ENCODE results near the gene SLC30A3. TPM values are rescaled to one million over a fixed set of nuclear protein-coding genes. Genes with fewer than 3 reads are reported as not detected.

Gene SLC30A3
- total and polyA plus RNA-seq, 2 of the 13 experiments (the other 11 are each of a cell fraction or from before 2014, with no cell fraction given), result 0.38 to 0.79 TPM

GRCh38 chr2:27303093-27304025, 40.5 kb upstream of the SLC30A3 start (continued):
- TF ChIP-seq HNRNPLL (IDR thresholded peaks at IDR 0.05; ENCODE audit: low read depth, low read length, poor library complexity, severe bottlenecking) (no peak), NBN (conservative IDR thresholded peaks at IDR 0.05) (no peak), HOMEZ (CRISPR knock-in tag; IDR thresholded peaks at IDR 0.05; ENCODE audit: low read depth) (peak; percentile 36; the same call in 1 of the 2 replicates), GPN1 (CRISPR knock-in tag; IDR thresholded peaks at IDR 0.05; ENCODE audit: borderline replicate concordance) (no peak), HNF4A (CRISPR knock-in tag; IDR thresholded peaks at IDR 0.05) (no peak; the same call in 1 of the 2 replicates), CREB1 (IDR thresholded peaks at IDR 0.05) (peak; percentile 51), CREB1 (CRISPR knock-in tag; IDR thresholded peaks at IDR 0.05) (peak; percentile 54; the same call in 1 of the 2 replicates), ZNF605 (CRISPR knock-in tag; IDR thresholded peaks at IDR 0.05) (peak; percentile 79), GATAD2A (CRISPR knock-in tag; IDR thresholded peaks at IDR 0.05) (peak; percentile 73), ZNF891 (CRISPR knock-in tag; IDR thresholded peaks at IDR 0.05) (no peak), SOX13 (IDR thresholded peaks at IDR 0.05) (no peak), SOX13 (CRISPR knock-in tag; conservative IDR thresholded peaks at IDR 0.05 in 1 of 2, IDR thresholded peaks at IDR 0.05 in 1 of 2) (0 out of 4 replicates have a peak, but pooled peaks of 1 of the 2 experiments have one; percentile 8), SMAD3 (CRISPR knock-in tag; IDR thresholded peaks at IDR 0.05) (0 out of 2 replicates have a peak, but pooled peaks have one; percentile 64), ZNF543 (CRISPR knock-in tag; IDR thresholded peaks at IDR 0.05) (0 out of 2 replicates have a peak, but pooled peaks have one; percentile 35), PPARG (CRISPR knock-in tag; conservative IDR thresholded peaks at IDR 0.05) (peak; percentile 54), ZNF800 (CRISPR knock-in tag; IDR thresholded peaks at IDR 0.05) (no peak; the same call in 1 of the 2 replicates), CAMTA2 (CRISPR knock-in tag; IDR thresholded peaks at IDR 0.05; ENCODE audit: borderline replicate concordance) (no peak), MAFG (CRISPR knock-in tag; IDR thresholded peaks at IDR 0.05) (no peak), ZFY (CRISPR knock-in tag; IDR thresholded peaks at IDR 0.05) (peak; percentile 32; the same call in 1 of the 2 replicates), PLRG1 (conservative IDR thresholded peaks at IDR 0.05) (no peak), ZNF691 (CRISPR knock-in tag; IDR thresholded peaks at IDR 0.05; ENCODE audit: borderline replicate concordance, low read depth) (0 out of 2 replicates have a peak, but pooled peaks have one; percentile 11), TEAD2 (CRISPR knock-in tag; IDR thresholded peaks at IDR 0.05) (no peak), ZNF484 (CRISPR knock-in tag; IDR thresholded peaks at IDR 0.05; ENCODE audit: borderline replicate concordance, low read depth) (no peak), ZNF777 (CRISPR knock-in tag; IDR thresholded peaks at IDR 0.05) (peak; percentile 93), MIXL1 (CRISPR knock-in tag; IDR thresholded peaks at IDR 0.05) (peak; percentile 33; the same call in 1 of the 2 replicates)
- TF ChIP-seq, protein P1, sequence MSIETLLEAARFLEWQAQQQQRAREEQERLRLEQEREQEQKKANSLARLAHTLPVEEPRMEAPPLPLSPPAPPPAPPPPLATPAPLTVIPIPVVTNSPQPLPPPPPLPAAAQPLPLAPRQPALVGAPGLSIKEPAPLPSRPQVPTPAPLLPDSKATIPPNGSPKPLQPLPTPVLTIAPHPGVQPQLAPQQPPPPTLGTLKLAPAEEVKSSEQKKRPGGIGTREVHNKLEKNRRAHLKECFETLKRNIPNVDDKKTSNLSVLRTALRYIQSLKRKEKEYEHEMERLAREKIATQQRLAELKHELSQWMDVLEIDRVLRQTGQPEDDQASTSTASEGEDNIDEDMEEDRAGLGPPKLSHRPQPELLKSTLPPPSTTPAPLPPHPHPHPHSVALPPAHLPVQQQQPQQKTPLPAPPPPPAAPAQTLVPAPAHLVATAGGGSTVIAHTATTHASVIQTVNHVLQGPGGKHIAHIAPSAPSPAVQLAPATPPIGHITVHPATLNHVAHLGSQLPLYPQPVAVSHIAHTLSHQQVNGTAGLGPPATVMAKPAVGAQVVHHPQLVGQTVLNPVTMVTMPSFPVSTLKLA (IDR thresholded peaks at IDR 0.05), result no peak
